HG03135 (cell line): ENCODE measurements around the gene DECR2.

Experiments
- ATAC-seq: cut with Tn5 transposase; IDR thresholded peaks from one replicate; pipeline ENCODE4 v1.9.1; 2021; ENCODE audit warnings: mild to moderate bottlenecking, moderate library complexity; ENCODE audit not compliant: unreplicated experiment

Gene DECR2

DNA sequence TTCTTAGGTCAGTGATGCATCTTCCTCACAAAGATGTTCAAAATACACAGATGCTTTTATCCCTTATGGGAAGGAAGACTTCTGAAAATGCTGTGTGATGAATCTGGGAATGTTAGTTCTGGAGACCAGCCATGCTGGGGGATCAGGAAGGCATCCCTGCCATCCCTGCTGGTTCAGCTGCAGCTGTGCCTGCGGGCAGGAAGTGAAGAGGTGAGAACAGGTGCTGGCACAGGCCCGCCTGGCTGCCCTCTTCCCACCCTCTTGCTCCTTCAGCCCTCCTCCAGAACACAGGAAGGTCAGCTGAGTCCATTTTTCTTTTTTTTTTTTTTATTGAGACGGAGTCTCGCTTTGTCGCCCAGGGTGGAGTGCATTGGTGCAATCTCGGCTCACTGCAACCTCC, 38.9 kb downstream of the DECR2 start:
- ATAC-seq = no peak

DNA sequence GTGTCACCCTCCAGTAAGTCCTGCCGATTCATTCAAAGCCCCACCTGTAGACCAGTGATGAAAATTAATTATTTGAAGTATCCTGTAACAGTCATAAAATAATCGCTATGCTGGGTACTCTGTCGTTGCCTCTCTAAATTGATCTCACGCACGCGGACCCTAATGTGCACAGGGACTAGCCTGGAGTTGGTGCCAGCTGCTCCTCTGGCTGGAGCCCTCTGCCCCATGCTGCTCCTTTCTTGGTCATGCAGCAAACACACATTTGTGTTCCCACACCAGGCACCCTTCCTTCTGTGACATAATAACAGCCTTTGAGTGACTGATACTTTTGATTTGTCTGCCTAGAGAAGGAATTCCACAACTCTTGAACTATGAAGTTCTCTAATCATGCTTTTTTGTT, 39.8 kb downstream of the DECR2 start:
- no peak for ATAC-seq

DNA sequence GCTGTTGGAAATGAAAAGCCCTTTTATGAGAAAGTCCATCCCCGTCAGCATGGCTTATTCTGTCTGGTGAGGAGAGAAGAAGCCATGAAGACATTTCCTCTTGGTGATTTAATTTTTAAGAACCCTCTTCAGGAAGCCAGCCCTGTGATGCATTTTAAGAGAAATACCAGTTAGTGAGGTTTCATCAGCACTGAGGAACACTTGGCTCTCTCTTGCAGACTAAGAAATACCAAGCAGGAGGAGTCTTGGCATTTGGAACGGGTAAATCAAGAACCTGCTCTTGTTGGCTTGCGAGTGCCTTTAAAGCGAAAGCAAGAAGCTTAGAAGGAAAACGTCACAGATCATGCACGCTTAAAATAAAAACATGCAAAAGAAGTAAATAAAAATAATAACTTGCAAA, 41.3 kb downstream of the DECR2 start:
- ATAC-seq = no peak

DNA sequence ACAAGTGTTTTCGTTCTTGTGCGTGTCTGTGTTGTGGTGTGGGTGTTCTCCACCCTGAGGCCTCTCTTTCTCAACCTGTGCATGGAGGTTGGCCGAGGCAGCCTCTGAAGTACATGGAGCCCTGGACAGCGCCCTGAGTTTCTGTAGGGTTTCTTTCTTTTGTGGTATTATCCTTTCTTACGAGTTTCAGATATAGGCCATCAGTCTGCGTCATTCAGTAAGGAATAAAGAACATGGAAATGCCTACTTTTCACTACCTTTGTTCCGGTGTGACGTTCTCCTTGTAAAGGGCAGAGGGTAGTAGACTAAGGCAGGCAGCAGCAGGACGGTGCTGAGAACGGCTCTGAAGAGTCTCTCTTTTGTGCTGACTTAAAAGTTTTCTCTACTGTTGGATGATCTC, 42.3 kb downstream of the DECR2 start:
- no peak for ATAC-seq

DNA sequence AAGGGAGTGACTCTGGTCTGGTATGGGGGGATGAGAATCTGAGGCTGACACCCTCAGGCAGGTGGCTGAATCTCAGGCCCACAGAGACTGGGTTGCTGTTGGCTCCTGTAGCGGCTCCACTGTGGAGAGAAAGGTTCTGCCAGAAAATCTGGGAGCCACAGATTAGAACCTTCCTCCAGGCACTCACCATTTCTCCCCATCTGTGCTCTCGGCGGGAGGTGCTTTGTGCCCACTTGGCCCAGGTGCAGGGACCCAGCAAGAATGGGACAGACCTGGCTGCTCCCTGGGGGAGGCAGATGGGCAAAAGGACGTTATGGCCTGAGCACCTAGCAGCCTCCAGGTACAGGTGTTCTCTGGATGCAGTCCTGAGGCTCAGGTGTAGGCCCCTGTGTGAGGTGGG, 43.9 kb downstream of the DECR2 start:
- no peak for ATAC-seq

DNA sequence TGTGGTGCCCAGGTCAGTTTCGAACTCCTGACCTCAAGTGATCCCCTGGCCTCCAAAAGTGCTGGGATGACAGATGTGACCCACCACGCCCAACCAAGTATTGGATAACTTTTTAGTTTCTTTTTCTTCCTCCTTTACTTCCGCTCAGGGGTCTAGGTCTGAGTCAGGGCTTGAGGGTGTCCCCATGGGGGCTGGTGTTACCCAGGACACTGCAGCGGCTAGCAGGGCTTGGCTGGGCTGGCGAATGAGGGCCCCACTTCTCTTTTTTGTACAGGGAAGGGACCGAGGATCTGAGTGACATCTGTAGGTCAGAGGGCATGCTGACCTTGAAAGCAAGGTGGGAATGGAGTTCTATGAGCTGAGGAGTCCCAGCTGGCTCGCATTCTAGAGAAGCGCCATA, 48.7 kb downstream of the DECR2 start:
- no peak for ATAC-seq

DNA sequence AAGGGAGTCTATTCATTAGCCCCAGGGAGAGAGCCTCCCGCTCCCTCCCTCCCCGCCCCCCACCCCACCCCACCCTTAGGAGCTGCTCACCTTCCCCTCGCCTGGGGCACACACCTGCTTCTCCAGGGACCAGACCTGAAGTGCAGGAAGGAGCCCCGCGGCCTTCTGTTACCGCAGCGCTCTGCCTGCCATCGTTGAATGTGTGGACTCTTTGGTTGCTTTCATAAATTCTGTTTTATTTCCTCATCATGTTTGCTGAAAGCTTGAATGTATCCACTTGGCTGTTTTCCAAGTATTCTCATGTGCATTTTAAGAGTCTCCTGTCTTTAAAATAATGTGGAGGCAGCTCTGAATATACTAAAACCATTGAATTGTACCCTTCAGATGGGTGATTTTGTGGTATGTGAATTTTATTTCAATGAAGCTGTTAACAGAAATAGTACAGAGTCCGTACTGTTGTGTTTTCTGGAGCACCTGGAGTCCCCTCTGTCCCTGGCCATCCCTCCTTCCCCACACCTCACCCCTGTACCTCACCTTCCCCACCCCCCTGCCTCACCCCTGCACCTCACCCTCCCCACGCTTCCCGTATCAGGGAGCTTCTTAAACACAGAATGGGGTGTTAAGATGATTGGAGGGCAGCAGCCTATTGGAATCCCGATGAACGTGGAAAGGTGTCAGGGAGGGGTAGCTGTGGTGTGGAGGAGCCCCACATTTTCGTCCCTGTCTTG, 49.3 kb downstream of the DECR2 start:
- ATAC-seq = no peak

DNA sequence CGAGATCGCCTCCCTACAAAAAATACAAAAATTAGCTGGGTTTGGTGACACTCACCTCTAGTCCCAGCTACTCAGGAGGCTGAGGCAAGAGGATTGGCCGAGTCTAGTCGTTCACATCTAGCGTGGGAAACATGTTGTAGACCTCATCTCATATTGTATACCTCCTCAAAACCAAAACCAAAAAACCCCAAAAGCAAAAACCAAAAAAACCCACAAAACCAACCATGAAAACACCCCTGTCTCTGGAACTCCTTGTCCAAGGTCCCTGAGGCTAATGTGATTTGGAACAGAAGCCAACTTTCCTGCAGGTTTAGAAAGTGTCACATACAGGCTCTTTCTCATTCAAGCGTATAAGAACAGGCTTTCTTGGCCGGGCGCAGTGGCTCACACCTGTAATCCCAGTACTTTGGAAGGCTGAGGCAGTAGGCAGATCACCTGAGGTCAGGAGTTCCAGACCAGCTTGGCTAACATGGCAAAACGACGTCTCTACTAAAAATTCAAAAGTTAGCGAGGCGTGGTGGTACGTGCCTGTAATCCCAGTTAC, 52.8 kb downstream of the DECR2 start:
- ATAC-seq = no peak

DNA sequence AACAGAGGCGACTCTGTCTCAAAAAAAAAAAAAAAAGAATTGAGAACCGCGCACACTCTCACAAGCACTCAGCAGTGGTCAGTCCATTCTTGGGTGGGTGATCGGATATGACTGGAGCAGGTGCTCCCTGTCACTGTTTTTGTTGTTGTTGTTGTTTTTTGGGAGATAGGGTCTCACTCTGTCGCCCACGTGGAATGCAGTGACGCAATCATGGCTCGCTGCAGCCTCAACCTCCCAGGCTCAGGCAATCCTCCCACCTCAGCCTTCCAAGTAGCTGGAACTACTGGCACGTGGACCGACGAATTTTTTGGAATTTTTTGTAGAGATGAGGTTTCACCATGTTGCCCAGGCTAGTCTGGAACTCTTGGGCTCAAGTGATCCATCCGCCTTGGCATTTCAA, 53.8 kb downstream of the DECR2 start:
- no peak for ATAC-seq

DNA sequence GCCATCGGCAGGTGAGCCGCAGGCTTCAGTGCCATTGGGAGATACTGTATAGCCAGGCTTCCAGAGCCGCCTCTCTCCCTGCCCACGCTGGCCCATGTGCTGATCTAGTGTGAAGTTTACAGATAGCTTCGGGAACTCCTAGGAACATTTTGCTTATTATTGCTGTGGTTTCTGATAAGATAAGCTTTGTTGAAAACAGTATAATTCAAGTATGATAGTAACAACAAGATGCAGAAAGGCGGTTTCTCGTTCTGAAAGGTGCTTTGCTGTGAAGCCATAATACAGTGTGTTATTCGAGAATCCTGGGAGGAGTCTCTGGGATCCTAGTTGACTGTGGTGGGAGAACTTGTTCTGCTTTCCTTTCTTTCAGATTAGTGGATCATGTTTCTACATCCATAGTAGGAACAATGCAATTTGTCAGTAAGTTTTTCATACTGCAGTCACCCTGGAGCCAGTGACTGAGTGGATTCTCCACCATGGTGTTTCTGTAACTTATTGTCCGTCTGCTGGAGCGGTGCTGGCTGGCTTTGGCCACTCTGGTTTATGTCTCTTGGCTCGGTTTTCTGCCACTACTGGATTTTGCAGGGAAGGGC, 55.3 kb downstream of the DECR2 start:
- no peak for ATAC-seq

DNA sequence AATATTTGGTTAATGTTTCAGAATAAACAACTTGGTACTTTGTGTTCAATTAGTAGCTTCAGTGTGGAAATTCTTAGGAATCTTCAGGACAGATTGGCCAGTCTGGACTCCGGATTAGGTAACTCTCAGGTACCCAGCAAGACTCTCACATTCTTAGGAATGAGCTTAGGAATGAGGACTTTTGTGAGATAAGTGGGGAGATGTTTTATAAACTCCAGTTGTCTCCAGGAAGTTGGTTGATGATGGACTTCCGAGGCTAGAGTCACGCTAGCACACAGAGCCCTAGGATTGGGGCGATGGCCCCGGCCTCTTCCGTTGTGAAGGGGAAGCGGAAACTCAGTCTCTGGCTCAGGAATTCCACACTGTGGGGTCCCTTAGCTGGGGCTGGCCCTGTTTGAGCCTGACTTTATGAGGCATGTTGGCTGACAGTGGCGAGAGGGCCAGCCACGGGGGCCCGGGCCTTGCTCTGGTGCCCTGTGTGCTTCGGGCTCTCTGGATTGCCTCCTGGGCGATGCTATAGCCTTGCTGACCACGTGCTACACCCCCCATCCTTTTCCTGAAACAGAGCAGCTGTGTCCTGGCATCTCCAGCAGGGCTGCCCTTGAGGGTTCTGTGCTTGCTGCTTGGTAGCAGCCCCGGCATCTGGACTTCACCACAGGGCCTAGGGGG, 56.2 kb downstream of the DECR2 start:
- no peak for ATAC-seq

DNA sequence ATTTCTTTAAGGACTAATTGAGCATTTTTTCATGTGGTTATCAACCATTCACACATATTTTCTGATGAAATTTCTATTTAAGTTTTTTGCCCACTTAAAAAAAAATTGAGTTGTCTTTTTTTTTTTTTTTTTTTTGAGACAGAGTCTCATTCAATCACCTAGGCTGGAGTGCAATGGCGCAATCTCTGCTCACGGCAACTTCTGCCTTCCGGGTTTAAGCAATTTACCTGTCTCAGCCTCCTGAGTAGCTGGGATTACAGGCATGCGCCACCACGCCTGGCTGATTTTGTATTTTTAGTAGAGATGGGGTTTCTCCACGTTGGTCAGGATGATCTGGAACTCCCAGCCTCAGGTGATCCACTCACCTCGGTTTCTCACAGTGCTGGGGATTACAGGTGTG, 58.1 kb downstream of the DECR2 start:
- no peak for ATAC-seq

DNA sequence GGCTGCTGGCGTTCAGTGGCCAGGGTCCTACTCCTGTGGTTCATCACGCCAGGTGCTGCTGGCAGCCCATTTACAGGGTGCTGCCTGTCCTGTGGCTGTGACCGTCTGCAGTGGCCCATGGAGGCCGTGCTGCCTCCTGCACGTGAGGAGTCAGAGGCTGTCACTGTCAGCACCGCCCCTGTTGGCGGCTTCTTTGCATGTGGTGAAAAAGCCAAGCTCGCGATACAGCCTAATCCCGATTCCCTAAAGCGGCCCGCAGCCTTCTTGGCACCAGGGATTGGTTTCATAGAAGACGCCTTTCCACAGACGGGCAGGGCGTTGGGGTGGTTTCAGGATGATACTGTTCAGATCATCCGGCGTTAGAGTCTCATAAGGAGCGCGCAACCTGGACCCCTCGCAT, 59.1 kb downstream of the DECR2 start:
- no peak for ATAC-seq
